ENCODE measurements around the gene SOX5. TPM values are rescaled to one million over a fixed set of nuclear protein-coding genes. Genes with fewer than 3 reads are reported as not detected.

Gene SOX5
- total RNA-seq, 1 donor from 2014 or later = 32.2 TPM

- ATAC-seq (no peak), DNase-seq (ENCODE audit: low spot score) (no peak)
Measured at GRCh38 chr12:23703051-23703450, 246.4 kb downstream of the SOX5 start.

- no peak for DNase-seq (ENCODE audit: low spot score)
- peak; percentile 80 for ATAC-seq
Measured at GRCh38 chr12:23699031-23699430, 250.4 kb downstream of the SOX5 start.

GRCh38 chr12:23694920-23695319 lies 254.6 kb downstream of the SOX5 start:
- ATAC-seq (no peak), DNase-seq (ENCODE audit: low spot score) (no peak)

GRCh38 chr12:23694307-23694706 lies 255.2 kb downstream of the SOX5 start:
- ATAC-seq = no peak
- DNase-seq (ENCODE audit: low spot score) = no peak

- no peak for DNase-seq (ENCODE audit: low spot score)
- no peak for ATAC-seq
Measured at GRCh38 chr12:23687947-23688346, 261.5 kb downstream of the SOX5 start.

- DNase-seq (ENCODE audit: low spot score) (no peak), ATAC-seq (no peak)
Measured at GRCh38 chr12:23686095-23686494, 263.4 kb downstream of the SOX5 start.

GRCh38 chr12:23684121-23684520 lies 265.3 kb downstream of the SOX5 start:
- ATAC-seq (no peak), DNase-seq (ENCODE audit: low spot score) (no peak)

- ATAC-seq = no peak
- no peak for DNase-seq (ENCODE audit: low spot score)
Measured at GRCh38 chr12:23681237-23681636, 268.2 kb downstream of the SOX5 start.

- ATAC-seq = no peak
- no peak for DNase-seq (ENCODE audit: low spot score)
Measured at GRCh38 chr12:23674064-23674463, 275.4 kb downstream of the SOX5 start.

- DNase-seq (ENCODE audit: low spot score) (no peak), ATAC-seq (no peak)
Measured at GRCh38 chr12:23671881-23672280, 277.6 kb downstream of the SOX5 start.

GRCh38 chr12:23670684-23671083 lies 278.8 kb downstream of the SOX5 start:
- ATAC-seq = no peak
- DNase-seq (ENCODE audit: low spot score) = no peak

- ATAC-seq = no peak
- no peak for DNase-seq (ENCODE audit: low spot score)
Measured at GRCh38 chr12:23669691-23670090, 279.8 kb downstream of the SOX5 start.

- DNase-seq (ENCODE audit: low spot score) (no peak), ATAC-seq (no peak)
Measured at GRCh38 chr12:23666866-23667265, 282.6 kb downstream of the SOX5 start.

- ATAC-seq = no peak
- no peak for DNase-seq (ENCODE audit: low spot score)
Measured at GRCh38 chr12:23662966-23663365, 286.5 kb downstream of the SOX5 start.

- DNase-seq (ENCODE audit: low spot score) (no peak), ATAC-seq (no peak)
Measured at GRCh38 chr12:23659131-23659530, 290.3 kb downstream of the SOX5 start.

GRCh38 chr12:23657598-23657997 lies 291.9 kb downstream of the SOX5 start:
- DNase-seq (ENCODE audit: low spot score) (no peak), ATAC-seq (no peak)

GRCh38 chr12:23655884-23656283 lies 293.6 kb downstream of the SOX5 start:
- no peak for DNase-seq (ENCODE audit: low spot score)
- no peak for ATAC-seq

GRCh38 chr12:23655112-23655511 lies 294.4 kb downstream of the SOX5 start:
- DNase-seq (ENCODE audit: low spot score) = no peak

GRCh38 chr12:23648546-23648945 lies 300.9 kb downstream of the SOX5 start:
- no peak for DNase-seq (ENCODE audit: low spot score)
- no peak for ATAC-seq

More at GRCh38 chr12:23655112-23655511, 294.4 kb downstream of the SOX5 start:
- ATAC-seq = no peak

- ATAC-seq = no peak
- no peak for DNase-seq (ENCODE audit: low spot score)
Measured at GRCh38 chr12:23640754-23641153, 308.7 kb downstream of the SOX5 start.

GRCh38 chr12:23634344-23634743 lies 315.1 kb downstream of the SOX5 start:
- ATAC-seq (no peak), DNase-seq (ENCODE audit: low spot score) (no peak)

GRCh38 chr12:23631786-23632377 lies 317.6 kb downstream of the SOX5 start:
- ATAC-seq = no peak
- no peak for DNase-seq (ENCODE audit: low spot score)

GRCh38 chr12:23630524-23630923 lies 318.9 kb downstream of the SOX5 start:
- ATAC-seq = no peak
- no peak for DNase-seq (ENCODE audit: low spot score)

Measured in left lobe of liver (tissue), 2 donors.